Measurements from ENCODE around the gene GORASP2.

- TF ChIP-seq ZNF362 (tag by site-specific recombination; IDR thresholded peaks at IDR 0.05) (no peak), YY1 (tag by site-specific recombination; IDR thresholded peaks at IDR 0.05) (no peak), ZNF302 (tag by site-specific recombination; IDR thresholded peaks at IDR 0.05; ENCODE audit: low read depth) (no peak), CTCF (tag by site-specific recombination; IDR thresholded peaks at IDR 0.05) (no peak), ZNF449 (tag by site-specific recombination; IDR thresholded peaks at IDR 0.05) (no peak), ZNF184 (tag by site-specific recombination; IDR thresholded peaks at IDR 0.05) (no peak), ZNF658 (tag by site-specific recombination; IDR thresholded peaks at IDR 0.05) (no peak), PATZ1 (tag by site-specific recombination; IDR thresholded peaks at IDR 0.05) (no peak), PRDM10 (tag by site-specific recombination; IDR thresholded peaks at IDR 0.05) (no peak), ATF2 (tag by site-specific recombination; IDR thresholded peaks at IDR 0.05; ENCODE audit: low read depth) (no peak), ZNF561 (tag by site-specific recombination; IDR thresholded peaks at IDR 0.05; ENCODE audit: borderline replicate concordance) (no peak), ZNF2 (tag by site-specific recombination; IDR thresholded peaks at IDR 0.05) (no peak)
These were observed 79.6 kb downstream of the GORASP2 start for GRCh38 chr2:171008550-171009205.
